NCI-H226 (cell line): ENCODE results near the gene SLC24A4.
A peak's percentile ranks its signal among the peaks of the same experiment; 100 is the strongest.

Experiments used
- DNase-seq: peaks from one replicate; pipeline ENCODE4 v3.0.0-alpha.2; 2015

The SLC24A4 gene

DNA sequence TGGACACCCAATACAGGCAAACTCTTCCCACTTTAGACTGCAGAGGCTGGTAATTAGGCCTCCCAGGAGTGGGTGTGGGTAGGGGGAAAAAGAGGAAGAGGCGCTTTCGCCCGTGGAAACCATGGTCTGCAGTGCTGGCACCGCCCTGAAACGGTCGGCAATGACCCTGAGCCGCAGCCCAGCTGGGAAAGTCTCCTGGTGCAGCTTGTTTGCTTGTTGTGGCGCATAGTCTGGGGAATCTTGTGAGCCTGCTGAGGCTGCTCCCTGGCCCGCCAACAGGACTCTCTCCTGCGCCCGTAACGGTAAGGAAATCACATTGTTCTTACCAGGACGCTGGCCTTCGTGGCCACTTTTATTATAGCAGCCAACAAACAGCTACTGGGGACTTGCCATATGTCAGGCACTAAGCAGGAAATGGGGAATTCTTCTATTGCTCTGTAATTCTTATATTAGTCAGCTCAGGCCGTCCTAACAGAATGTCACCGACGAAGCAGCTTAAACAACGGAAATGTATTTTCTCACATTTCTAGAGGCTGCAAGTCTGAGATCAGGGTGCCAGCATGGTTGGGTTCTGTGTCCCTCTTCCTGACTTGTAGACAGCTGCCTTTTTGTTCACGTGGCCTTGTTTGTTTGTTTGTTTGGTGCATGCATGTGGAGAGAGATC, 138.1 kb downstream of the SLC24A4 start:
- no peak for DNase-seq

DNA sequence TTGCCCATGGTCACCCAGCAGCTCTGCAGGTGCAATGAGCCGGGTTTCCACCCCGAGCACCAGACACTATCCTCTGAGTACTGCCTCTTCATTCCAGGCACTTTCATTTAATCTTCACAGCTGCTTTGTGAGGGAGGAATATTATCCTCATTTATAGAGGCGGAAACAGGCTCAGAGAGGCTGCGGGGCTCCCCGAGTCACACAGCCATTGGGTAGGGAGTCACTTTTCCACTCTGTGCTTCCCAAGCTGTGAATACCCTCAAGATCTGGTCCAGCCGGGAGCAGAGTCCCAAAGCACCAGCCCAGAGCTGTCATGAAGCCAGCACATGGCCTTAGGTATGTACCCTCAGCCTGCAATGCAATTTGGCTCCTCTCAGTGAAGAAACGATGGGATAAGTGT, 138.9 kb downstream of the SLC24A4 start:
- DNase-seq = no peak

DNA sequence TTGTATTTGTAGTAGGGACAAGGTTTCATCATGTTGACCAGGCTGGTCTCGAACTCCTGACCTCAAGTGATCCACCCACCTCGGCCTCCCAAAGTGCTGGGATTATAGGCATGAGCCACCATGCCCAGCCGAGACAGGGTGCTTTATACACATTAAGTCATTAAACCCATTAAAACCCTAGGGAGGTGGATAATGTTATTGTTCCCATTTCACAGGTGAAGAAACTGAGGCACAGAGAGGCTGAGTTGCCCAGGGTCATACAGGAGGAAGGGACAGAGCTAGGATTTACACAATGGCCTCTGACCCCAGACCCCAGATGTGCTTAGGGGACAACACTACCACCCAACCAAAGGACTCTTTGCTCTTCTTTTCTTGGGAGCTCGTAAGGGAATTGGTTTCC, 139.6 kb downstream of the SLC24A4 start:
- no peak for DNase-seq

DNA sequence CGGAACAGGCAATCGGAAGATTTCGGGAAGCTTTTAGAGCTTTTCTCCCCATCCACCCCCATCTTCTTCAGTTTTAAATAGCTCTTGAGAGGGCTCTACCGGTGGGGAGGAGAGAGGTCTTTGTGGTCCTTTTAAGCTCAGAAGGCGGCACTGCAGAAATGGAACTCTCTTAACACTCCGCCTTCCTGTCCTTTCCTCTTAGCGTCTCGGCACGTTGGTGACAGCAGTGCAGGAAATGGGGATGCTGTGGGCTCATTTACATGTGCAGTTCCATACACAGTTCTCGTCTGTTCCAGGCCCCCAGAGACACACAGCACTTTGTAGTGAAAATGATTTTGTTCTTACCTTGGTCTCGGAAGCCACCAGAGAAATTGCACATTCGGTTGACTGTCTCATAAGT, 140.2 kb downstream of the SLC24A4 start:
- no peak for DNase-seq

DNA sequence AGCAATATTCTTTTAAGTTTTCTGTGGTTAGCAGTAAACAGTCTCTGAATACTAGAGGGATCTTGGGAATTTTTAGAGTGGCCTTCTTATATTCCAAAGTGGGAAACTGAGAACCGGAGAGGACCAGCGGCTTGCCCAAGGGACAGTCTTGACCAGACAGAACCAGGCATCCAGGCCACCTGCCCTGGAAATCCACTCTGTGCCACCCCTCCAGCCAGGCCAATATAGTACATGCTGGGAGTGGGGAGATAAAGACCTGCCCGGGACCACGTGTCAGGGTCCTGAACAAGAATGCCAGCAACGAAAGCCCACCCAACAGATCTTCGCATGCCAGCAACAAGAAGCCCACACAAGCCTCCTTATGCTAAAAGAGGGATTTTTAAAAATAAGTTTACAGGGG, 141.2 kb downstream of the SLC24A4 start:
- DNase-seq = no peak

DNA sequence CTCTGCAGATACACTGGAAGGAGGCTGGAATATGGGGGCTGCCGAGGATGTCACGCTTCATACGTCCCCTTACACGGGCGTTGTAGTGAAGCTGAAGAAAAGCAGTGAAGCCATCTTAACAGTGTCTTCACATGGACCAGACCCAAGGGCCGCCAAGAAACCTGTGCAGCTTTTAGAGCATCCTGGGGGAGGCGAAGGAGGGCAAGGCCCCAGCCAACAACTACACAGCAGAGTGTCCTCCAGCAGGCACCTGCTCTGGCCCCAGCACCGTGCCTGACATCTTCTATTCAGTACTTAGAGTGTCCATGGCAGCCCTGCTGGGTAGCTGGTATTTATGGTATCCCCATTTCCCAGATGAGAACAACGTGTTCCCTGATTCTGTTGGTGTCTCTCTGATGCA, 141.8 kb downstream of the SLC24A4 start:
- no peak for DNase-seq

DNA sequence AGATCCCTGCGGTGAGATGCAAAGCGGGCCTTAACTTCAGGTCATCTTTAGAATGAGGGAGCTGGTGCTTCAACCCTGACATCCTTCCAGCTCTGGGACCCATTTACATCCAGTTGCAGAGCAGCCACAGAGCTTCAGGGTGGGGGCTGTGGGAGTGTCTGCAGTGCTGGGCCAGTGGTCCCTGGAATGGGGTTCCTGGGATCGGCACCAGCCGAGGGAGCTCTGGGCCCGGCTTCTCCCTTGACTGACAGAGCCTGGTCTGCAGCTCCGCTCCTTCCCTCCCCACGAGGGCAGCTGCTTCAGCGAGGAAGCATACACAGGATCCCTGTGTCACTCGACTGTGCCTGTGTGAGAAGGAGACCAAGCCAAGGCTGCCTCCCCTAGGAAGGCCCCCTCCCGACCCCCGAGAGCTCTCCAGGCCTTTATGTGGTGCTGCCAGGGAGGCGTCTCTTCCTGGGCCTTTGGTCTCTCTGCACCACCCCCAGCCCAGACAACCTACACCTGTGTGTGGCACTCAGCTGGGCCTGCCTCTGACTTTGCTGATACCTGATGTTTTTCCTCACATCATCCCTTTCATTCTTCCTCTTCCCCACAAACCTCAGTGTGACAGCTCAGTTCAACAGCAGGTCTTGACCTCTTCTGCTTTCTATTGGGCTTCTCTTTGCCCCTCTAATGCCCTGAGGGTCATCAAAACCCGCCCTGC, 142.5 kb downstream of the SLC24A4 start:
- DNase-seq = no peak

DNA sequence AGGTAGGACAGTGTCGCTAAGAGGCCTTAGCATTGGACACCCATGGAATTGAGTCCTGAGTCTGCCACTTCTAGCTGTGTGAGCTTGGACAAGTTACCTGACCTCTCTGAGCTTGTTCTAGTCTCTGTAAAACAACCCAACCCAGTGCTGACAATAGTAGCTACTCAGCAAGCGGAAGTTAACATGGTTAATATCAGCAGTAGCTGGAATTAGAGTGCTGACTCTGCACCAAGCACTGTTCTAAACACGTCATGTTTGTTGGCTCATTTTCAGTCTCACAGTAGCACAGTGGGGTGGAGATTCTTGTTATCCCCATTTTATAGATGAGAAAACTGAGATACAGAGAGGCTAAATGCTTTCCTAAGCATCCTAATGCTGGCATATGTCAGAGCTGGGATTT, 143.1 kb downstream of the SLC24A4 start:
- DNase-seq = no peak

DNA sequence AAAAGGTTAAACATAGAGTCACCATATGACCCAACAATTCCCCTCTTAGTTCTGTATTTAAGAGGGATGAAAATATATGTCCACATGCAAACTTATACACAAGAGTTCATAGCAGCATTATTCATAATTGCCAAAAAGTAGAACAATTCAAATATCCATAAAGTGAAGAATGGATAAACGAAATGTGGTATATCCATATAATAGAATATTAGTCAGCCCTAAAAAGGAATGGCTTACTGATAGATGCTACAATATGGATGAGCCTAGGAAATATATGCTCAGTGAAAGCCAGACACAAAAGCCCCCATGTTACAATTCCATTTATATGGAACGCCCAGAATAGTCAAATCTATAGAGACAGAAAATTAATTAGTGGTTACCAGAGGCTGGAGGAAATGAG, 146.6 kb downstream of the SLC24A4 start:
- DNase-seq = no peak

DNA sequence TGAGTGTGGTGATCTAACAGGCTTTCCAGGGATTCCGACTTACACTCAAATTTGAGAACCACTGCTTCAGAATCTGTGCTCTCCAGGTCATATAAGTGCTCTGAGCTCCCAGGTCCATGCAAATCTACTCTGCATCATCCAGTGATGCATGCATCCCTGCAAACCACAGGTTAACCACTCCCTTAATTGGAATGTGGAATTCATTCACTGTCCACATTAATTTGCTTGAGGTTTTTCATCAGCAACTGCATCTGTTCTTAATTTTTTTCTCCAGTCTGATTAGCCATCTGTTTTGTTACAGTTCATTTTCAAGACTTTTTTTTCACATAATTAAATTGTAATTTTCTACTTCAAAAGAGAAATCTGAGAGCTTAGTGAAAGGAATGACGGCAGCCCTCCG, 147.2 kb downstream of the SLC24A4 start:
- DNase-seq = peak; percentile 45

DNA sequence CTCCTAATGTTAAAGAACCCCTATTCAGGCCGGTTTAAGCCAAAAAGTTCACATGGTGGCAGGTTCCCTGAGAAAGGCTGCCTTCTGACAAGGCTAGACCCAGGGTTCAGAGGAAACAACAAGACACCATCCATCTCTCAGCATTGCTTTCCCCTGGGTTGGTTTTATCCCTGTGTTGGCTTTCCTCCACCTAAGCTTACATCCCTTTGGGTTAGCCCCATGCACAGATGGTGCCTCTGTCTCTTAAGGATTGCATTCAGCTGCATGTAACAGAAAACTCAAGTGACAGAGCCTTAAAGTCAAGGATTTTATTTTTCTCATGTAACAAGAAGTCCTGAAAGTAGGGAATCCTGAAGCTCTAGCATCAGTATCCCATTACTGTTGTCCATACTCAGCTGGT, 147.8 kb downstream of the SLC24A4 start:
- no peak for DNase-seq

DNA sequence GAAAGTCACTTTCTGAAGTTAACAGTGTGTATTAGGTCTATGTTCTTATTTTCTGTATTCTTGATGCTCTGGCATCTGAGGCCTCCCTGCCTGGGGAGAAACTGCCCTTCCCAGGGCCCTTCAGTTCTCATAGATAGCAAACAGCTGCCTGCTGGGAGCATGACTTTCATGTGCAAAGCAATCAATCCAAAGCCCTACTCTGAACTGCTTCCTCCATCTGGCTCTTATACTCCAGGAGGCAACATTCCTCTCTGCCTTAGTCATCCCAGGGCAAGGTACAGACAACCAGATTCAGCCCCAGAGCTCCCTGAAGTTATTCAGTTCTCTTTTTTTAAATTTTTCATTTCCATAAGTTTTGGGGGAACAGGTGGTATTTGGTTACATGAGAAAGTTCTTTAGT, 149.0 kb downstream of the SLC24A4 start:
- DNase-seq = peak; percentile 90

DNA sequence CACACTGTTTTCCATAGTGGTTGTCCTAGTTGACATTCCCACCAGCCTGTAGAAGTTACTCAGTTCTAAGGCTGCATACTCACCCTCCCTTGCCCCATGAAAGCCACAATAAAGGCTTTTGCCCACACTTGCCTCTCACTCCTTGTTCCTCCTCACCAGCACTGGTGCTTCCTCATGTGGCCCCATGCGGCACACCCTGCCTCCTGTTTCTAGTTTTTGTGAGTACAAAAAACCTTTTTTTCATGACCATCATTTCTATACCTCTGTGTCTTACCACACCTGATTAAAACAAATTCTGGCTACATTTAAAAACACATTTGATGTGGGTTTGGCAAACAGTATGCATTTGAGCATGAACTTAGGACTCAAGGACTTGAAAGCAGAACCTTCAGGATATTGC, 149.9 kb downstream of the SLC24A4 start:
- DNase-seq = no peak

DNA sequence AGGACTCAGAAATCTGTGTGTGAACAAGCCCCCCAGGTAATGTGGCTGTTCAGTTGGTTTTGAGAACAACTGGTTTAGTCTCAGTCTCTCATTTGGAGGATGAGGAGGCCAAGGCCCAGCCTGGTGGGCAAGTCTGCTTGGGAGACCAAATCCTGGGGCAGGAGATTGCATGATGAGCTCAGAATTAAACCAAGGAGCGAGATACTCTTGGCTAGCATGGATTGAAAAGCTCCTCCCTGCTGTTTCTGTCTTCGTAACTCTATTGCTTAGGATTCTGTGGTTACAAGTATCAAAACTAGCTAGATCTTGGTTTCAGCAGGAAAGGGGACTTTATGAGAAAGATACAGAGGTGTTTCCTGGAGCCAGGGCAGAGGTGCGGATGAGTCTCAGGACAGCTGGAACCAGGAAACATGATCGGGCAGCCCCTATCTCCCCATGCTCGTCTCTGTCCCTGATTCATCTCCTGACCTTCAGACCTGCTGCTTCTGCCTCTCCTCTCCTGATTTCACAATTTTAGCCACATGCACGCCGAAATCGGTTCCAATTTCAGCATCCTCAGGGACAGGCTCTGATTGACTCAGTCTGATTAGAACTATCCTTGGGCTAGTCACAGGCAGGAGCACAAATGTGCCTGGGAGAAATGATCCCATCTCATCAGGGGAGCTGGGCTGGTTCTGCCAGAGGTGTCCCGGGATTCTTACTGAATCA, 150.4 kb downstream of the SLC24A4 start:
- no peak for DNase-seq

DNA sequence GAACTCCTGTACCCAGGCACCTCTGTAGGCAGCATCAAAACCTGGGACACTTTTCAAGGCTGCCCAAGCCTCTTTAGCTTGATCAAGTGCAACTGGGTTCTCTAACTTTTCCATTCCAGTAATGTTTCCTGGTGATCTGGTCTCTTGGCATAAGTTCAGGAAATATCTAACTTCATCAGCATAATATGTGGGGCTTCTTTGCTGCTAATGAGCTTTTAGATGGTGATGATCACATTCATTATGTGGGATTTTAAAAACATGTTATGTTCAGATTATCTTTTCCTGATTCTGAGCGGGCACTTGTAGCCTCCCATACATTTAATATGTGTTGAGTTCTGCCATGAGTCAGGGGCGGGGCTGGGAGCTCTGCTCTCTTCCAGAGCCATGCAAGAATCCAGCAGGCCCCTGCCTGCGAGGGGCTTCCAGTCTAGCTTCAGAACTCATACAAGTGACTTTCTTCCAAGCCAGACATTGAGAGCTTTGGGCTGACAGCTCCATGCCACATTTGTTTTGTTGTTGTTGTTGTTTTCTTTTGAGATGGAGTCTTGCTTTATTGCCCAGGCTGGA, 151.1 kb downstream of the SLC24A4 start:
- DNase-seq = no peak

DNA sequence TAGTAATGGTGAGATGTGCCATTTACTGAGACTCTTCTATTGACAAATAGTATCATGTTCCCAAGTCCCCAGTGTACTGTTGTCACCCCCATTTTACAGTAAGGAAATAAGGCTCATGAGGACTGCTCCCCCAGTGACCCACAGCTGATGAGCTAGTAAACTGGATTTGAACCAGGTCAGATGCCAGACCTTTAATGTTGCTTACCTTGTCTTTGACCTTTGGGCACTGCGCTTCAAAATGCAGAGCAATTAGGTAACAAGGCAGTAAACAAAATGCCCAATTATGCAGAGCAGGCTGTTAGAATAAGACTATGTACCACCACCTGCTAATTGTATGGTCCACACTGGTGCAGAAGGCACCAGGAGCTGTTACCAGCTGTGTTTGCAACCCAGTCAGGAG, 152.1 kb downstream of the SLC24A4 start:
- DNase-seq = no peak

DNA sequence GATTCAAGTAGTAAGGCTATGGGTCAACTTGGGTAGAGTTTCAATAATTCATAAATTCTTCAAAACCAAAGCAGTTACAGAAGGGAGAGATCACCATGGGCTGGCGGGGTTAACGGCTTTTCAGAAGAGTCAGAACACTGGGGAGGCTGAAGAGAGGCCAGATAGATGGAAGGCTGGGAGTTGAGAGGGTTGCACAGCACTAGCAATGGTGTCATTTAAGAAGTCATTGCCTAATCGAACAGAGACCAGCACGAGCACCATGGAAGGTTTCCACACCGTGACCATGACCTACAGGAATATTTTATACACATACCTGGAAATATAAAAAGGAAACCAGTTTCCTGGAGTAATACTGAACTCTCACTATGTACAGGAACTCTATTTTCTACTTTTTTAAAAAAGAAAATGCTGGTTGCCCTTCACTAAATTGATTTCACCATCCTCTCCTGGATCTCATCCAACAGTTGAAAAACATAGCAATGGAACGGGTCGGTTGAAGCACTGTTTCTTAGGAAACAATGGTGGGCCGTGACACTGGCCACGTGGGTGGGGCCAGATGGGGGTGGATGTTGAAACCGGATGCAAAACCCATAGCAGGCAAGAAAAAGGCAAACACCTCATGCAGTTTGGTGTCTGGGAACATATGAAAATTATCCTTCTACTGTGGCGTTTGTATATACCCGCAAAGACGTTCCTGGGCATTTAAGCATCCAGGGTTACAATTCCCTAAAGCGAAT, 152.7 kb downstream of the SLC24A4 start:
- no peak for DNase-seq

DNA sequence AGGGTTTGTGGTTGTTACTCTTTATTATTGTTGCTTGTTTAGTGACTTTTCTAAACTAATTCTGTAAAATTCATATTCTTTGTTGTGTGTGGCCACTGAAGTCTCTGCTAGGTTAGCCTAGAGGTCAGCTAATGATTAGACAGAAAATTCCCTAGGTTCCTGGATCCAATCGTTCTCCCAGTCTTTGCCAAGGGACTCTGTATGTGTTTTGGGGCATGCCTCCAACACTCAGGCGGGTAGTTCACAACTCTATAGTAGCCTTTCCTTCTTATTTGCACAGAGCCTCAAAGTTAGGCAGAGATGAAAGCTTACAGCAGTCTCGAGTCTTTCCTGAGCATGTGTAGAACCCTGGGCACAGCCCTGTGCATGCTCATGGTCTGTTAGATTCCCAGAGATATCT, 157.9 kb downstream of the SLC24A4 start:
- no peak for DNase-seq

DNA sequence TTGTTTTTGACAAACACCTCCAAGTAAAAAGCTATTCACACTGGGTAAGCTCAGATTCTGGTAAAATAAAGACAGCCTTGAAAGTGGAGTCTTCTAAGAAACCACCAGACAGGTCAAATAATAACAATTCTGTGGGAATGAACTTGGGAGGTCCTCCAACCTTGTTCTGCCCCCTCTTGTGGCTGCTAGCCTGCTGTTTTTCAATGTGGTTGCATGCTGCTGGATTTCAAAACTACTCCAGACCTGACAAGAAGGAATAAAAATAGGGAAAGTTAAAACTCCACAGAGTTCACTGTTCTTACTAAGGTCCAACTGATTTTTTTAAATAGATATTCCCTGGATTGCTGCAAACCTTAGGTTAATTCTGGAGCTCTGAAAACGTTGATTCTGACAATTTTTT, 158.4 kb downstream of the SLC24A4 start:
- DNase-seq = no peak

DNA sequence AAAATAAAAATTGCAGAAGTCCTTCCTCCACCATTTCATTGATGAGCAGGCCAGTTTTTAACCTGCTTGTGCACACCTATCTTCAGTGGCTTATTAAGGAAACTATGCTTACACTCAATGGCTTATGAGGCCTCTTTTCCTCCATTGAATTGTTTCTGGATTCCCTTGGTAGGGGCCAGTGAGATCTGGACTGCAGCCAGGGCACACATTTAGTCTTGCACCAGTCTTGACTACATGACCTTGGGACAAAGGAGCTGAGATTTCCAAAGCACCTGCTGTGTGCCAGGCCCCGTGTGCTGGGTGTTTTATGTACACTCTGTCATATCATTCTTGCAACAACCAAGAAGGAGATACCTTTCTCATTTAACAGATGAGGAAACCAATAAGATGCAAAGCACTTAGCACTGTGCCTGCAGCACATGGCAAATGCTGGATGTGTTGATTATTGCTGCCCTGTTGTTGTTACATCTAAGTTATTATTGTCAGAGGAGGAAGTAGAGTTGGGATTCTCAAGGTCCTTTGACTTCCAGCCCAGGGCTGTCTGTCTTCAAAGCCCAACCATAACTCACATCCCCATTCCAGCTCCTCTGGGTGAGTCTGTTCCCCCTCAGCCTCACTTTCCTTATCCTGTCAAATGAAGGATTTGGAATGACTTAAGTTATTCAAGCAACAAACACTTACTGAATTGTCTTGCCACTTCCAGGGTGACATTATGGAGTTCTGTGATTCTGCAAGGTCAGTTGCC, 159.0 kb downstream of the SLC24A4 start:
- no peak for DNase-seq

DNA sequence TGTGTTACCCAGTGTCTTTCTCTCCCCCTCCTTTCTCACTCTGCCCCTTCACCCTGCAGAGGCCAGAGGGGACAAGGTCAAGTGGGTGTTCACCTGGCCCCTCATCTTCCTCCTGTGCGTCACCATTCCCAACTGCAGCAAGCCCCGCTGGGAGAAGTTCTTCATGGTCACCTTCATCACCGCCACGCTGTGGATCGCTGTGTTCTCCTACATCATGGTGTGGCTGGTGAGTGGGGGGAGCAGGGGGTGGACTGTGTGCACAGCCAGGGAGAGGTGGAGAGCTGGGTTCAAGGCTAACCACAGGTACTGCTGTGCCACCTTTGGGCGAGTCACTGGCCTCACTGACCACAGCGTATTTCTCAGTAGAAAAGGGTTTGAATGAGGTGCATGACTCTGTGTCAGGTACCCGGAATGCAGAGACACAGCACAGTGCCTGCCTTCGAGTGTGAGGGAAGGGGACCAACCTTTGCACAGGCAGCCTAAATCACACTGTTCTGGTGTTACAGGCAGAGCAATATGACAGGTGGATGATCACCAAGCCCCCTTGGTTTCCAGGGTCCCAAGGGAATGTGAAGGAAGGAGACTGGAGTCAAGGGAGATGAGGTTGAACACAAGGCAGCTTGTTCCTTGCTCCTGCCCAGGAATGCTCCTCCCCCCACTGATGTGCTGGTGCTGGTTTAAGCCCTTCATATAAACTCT, 159.8 kb downstream of the SLC24A4 start:
- no peak for DNase-seq
